HG03439 (cell line): ENCODE data around the gene BARX2.
"Not testable (repeated sequence)": the region's sequence is repeated elsewhere in the genome, so short reads cannot be mapped to it uniquely, and the experiment has no call there.

ENCODE experiments used
- ATAC-seq: cut with Tn5 transposase; IDR thresholded peaks from one replicate; pipeline ENCODE4 v1.9.1; 2021; ENCODE audit warnings: mild to moderate bottlenecking, moderate library complexity; ENCODE audit not compliant: unreplicated experiment

Gene BARX2, protein sequence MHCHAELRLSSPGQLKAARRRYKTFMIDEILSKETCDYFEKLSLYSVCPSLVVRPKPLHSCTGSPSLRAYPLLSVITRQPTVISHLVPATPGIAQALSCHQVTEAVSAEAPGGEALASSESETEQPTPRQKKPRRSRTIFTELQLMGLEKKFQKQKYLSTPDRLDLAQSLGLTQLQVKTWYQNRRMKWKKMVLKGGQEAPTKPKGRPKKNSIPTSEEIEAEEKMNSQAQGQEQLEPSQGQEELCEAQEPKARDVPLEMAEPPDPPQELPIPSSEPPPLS

DNA sequence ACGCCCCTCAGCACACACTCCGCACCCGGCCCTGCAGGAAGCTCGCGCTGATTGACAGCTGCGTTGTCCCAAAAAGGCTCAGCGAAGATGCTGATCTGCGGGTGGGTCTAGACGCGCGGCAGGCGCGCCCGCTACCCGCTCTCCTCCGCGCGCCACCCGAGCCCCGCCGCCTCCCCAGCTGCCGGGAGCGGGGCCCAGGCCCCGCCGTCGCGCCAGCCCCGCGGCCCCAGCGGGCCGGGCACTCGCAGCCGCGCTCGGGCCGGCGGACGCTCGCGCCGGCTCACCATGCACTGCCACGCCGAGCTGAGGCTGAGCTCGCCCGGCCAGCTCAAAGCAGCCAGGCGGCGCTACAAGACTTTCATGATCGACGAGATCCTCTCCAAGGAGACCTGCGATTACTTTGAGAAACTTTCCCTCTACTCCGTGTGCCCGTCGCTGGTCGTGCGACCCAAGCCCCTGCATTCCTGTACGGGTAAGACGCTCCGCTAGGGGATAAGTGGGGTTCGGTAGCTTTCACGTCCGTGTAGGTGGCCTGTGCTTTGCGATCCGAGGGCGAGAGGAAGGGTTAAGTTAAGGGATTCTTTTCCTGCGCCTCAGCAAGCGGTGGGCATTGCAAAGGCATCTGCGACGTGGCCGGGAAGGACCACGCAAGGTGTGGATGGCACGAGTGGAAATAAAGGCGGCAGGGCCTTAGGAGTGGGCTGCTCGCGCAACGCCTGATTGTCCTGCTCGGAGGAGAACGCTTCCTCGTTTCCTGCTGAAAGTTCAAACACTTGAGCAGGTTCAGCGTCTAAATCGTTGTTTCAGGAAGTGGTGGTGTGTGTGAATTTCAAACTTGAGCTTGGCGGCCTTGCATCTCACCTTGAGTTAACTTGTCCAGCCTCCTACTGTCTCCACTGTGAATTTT, at the start of gene BARX2:
BARX2 (plus strand) TSS at position 98 of the 907 bp plus-strand sequence; CDS start at position 286, 188 bp downstream.
- ATAC-seq = no peak

DNA sequence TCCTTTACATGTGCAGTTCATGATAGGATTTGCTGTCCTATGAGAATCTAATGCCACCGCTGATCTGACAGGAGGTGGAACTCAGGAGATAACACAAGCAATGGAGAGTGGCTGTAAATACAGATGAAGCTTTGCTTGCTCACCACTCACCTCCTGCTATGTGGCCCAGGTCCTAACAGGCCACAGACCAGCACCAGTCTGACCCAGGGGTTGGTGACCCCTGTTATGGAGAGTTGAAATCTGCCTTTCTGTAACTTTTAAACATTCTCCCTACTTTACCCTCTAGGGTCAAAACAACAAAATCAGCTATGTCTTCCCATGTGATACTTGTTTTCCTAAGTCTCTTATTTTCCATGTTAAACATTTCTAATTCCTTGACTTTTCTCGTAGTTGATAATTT, 48.7 kb upstream of the BARX2 start:
- ATAC-seq = no peak

DNA sequence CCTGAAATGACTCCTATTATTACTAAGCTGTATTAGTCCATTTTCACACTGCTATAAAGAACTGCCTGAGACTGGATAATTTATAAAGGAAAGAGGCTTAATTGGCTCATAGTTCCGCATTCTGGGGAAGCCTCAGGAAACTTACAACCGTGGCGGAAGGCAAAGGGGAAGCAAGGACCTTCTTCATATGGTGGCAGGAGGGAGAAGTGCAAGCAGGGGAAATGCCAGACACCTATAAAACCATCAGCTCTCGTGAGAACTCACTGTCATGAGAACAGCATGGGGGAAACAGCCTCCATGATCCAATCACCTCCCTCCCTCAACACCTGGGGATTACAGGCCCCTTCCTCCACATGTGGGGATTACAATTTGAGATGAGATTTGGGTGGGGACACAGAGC, 47.9 kb upstream of the BARX2 start:
- ATAC-seq = not testable (repeated sequence)

DNA sequence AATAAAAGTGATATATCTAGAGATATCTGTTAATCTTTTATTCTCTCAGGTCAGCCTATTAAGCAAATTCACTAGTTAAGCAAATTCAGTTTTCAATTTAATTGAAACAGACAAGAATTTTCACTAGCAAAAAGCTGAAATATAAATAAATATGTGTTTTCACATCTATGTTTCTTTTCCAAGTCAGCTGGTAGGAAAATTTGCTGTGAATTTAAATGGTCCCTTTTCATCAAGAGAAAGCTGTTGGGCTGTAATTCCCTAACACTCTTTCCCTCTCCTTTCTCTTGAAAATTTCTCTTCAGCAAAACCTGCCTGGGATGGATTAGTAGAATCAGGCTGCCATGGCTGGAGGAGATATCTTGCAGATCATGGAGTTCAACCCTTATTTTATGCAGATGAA, 46.9 kb upstream of the BARX2 start:
- ATAC-seq = no peak

DNA sequence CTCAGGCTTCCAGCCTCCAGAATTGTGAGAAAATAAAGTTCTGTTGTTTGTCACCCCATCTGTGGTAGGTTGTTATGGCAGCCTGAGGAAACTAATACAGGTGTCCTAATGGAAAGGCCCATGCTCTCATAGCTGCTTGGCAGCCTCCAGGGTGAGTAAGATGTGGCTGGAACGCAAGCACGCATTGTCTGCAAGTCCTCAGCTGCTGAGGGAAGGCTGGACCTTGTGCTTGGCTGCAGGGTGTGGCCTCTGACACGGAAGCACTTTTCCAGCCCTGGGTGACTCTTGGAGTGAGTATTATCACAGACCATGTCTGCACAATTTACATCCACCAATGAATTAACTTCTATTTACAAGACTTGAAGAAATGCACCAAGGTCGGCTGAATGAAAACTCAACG, 44.4 kb upstream of the BARX2 start:
- no peak for ATAC-seq

DNA sequence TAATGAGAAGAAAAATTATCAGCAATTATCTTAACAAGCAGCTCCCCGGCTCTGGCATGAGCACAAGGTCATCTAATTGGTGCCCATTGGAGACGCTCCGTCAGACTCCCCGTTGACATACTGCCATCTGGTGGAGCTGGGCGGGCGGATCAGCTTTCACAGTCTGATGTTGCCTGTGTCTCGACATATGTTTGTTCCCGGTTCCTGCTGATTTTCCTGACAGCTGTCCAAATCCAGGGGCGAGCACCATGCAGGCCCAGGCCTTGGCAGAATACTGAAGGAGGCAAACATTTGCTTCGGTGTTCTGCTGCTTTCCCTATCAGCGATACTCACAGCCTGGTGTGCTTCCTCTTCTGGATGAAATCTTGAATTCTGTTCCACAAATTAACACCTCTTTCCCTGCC, 43.8 kb upstream of the BARX2 start:
- peak; percentile 71 for ATAC-seq

DNA sequence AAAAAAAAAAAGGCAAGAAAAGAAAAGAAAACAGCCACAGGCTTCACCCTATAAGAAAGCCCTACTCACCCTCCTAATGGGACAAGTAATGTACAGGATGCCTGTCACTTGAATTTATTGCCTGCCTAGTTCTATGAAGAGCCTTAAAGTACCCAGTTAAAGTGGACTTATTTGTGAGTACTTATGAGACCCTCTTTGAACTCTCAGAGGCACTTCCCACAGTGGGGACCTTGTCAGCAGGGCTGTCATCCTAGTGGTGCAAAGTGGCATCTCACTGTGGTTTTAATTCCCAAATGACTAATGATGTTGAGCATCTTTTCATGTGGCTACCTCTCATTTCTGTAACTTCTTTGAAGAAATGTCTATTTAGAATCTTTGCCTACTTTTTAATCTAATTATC, 41.8 kb upstream of the BARX2 start:
- ATAC-seq = no peak

DNA sequence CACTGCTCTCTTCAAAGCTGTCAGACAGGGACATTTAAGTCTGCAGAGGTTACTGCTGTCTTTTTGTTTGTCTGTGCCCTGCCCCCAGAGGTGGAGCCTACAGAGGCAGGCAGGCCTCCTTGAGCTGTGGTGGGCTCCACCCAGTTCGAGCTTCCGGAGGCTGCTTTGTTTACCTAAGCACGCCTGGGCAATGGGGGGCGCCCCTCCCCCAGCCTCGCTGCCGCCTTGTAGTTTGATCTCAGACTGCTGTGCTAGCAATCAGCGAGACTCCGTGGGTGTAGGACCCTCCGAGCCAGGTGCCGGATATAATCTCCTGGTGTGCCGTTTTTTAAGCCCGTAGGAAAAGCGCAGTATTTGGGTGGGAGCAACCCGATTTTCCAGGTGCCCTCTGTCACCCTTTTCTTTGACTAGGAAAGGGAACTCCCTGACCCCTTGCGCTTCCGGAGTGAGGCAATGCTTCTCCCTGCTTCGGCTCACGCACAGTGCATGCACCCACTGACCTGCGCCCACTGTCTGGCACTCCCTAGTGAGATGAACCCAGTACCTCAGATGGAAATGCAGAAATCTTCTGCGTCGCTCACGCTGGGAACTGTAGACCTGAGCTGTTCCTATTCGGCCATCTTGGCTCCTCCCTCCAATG, 31.2 kb upstream of the BARX2 start:
- not testable (repeated sequence) for ATAC-seq

DNA sequence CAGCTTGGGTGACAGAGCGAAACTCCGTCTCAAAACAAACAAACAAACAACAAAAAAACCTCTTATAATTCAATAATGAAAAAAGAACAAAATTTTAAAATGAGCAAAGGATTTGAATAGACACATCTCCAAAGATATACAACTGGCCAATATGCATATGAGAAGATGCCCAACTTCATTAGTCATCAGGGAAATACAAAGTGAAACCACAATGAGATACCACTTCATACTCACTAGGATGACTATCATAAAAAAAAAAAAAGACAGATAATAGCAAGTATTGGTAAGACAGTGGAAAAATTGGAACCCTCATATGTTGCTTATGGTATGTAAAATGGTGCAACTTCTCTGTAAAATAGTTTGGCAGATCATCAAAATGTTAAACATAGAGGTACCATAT, 28.7 kb upstream of the BARX2 start:
- ATAC-seq = no peak

DNA sequence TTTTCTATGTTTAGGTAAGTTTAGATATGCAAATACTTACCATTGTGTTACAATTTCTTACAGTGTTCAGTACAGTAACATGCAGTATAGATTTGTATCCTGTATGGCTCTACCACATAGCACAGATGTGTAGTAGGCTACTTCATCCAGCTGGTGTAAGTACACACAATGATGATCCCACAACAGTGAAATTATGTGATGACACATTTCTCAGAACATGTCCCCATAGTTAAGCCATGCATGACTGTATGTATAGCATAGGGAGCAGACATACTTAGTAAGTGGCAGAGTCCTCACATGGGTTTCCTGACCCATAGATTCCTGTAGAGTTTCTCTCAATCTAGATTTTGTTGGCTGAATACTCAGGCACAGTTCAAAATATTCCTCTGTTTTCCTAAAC, 26.8 kb upstream of the BARX2 start:
- no peak for ATAC-seq

DNA sequence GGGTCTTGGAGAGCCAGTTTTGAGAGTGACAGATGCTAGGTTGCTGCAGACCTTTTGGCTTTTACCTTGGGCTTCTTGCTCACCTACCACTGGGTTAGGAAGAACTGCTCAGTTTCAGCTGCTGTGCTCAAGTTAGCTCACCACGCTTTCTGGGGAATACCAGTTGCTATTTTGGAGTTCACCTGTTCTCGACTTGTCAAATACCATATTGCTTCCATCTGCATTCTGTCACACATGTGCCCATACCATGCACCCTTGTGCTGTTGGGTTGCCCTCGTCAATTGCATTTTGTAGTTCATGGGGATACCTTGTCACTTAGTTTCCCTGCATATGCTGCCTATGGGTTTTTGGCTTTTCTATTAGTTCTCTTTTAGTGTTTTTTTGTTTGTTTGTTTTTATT, 23.0 kb upstream of the BARX2 start:
- no peak for ATAC-seq

DNA sequence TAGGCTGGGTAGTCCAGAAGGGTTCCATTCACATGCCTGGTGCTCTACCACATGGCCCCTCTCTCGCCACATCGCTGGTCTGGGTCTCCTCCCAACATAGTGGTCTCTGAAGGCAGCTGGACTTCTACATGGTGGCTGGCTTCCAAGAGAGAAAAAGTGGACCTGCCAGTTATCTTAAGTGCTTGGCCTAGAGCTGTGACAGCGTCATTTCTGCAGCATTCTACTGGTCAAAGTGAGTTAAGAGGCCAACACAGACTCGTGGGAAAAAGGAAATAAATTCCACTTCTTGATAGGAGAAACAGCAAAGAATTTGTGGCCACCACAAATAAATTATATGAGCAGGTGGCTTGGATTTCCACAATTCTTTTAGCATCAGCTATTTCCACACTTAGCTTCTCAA, 21.0 kb upstream of the BARX2 start:
- ATAC-seq = no peak

DNA sequence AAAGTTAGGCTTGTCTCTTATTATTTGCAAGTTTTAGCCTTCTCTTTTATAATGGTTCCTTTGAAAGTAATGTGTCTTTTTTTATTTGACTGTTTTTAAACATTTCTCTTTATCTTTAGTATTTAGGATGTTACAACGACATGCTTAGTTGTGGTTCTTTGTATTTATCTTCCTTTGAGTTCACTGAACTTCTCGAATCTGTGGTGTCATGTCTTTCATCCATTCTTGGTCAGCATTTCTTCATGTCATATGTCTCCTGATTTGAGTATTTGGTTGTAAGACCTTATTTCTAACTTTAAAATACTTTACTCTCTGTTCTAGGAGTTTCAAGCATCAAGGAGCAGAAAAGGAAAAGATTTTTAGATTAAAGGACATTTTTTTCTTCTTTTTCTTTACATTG, 15.9 kb upstream of the BARX2 start:
- ATAC-seq = no peak

DNA sequence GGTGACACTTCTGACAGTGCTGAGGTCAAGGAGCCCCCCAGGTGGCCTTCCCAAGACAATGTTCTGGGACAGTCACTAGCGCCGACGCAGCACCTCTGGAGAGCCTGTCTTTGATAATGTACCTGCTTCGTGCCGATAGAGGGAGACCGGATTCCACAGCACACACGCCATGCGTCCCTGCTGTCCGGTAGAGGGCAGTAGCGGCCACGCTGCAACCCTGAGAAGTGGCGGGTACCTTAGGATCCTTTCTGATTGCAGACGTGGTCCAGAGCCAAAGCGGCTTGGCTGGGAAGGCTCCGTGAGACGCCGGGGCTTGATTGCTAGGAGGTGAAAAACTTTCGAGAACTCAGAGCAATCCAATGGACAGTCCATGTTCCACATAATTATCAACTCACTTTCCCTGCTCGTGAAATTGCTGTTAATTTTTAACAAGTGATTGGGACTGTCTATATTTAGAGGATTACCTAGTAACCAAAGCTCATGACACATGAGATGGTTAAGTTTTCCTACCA, 11.4 kb upstream of the BARX2 start:
- peak; percentile 100 for ATAC-seq

DNA sequence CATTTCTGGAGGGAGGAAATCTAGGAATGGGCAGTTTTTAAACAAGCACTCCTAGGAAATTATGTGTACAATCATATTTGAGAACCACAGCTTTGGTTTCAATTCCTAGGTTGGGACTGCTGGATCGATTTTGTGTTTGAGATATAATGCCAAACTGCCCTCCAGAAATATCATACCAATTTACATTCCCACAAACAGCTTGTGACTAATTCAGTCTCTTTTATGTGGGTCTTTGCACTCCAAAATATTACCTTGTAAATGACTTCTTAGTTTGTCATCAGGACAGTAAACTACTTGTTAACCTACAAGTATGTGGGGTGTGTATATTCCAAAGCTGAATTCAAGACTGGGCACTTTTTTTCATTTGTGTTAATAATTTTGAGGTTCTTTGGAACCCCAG, 9.8 kb upstream of the BARX2 start:
- ATAC-seq = no peak

DNA sequence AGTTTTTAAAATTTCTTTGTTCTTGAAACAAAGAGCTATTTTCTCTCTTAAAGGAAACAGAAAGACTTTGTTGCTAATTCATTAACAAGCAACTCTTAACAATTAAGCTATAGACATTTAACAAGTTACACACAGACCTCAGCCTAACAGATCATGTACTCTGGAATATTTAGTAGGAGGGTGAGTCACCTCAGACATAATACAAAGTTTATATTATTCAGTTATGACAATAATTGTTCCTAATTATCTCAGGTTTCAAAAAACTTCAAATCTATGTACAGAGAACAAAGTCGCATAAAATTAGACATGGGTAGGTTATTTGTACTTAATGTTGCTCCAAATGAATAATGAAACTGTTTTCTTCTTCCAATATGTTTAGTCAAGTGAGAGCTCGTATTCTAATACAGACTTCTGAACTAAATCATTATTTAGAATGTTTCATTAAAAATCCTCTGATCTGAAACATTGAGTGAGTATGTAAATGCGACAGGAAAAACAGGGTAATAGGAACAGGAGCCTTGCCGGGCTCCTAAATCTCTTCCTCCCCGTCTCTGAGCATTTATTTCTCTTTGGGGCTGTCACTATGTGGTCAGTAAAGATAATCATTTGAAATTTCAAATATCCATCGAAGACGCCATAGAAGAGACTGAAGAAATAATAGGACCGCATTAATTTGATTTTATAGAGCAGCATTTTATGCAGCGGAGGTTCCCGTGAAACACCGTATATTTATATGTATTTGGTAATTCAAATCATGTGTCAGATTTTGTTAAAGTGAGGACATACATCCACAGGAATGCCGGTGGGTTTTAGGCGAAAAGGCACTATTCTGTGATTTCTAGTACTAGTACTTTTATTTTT, 8.7 kb upstream of the BARX2 start:
- ATAC-seq = no peak

DNA sequence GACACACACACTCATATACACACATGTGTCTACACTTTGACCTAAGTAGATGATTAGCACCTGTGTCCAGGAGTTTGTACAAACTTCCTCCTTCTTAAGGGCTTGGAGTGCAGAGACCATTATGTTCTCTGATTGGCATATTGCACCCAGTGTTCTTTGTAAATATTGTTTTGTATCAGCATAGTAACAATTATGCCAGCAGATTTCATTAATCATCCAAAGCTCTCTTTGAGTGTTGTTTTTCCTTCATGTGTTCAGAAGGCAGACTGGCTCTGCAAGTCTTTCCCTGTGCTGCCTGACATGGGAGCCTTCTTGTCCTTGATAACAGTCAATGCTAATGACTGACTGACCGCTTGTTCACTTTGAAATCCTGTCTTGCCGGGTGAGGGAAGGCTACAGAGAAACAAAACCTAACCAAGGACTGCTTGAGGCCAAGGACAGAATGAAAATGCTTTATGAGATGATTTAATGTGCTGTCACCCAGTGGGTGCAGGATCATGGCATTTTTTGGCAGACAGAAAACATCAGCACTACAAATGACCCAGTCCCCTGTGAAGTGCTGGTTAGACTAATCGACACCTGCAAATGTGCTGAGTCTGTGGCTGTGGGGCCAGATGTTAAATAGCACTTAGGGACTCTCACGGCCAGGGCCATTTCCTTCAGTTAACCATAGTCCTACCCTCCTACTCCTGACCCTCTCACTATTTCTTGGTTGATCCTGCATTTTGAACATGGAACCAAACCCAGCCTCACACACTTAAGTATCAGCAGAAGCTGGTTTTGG, 6.6 kb upstream of the BARX2 start:
- no peak for ATAC-seq

DNA sequence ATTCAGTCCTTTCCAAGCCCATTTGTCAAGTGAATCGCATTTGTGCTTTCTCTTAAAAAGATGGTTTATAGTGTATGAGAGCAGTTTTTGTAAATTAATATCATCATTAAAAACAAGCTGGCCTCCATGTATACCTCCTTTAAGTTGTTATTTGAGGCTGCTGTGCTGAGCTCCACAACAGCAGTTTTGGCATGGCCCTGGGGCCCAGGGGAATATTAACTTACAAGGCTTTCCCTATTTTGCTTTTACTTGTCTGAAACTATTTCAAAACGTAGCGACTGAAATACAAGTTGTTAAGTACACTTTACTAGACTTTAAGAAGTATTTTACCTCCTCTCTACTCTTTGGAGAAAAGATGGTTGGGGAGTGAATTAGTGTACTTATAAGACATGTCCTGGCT, 4.9 kb upstream of the BARX2 start:
- no peak for ATAC-seq

DNA sequence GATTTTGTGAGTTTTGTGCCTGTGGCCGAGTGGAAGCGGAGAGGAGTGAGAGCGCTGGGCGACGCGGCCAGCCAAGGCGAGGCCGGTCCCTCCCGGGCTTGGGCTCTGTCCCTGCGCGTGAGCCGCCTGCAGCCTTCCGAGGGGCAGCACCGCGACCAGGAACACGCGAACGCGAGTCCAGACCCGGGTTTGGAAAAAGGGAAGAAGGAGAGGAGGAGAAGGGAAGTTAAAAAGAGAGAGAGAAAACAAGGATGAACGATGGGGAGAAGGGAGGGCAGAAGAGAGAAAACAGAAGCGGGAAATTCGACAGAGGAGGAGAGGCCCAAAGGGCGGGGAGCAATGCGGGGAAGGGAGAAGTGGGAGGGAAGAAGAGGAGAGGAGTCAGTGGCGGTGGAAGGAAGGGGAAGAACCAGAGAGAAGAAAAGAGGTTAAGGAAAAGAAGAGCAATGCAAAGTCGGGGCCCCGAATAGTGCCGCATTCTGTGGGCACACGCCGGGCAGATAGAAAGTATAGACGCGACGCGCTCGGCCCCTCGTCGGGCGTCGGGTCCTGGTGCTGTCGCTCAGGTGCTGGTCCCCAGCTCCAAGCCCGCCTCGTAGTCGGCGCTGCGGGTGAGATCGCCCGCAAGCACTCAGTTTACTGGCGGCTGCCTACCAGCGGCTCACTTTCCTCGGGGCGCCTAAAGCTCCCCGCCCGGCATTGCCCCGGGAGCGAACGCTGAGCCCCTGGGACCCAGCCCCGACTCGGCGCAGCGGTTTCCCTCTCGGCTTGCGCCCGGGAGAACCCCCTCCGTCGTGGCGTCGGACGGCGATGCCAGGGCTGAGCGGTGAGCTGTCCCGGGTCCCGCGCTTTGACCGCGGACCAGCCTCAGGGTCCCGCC, 2.8 kb upstream of the BARX2 start:
- ATAC-seq = no peak
